Measurements from ENCODE around the gene SFTPB.
"Not testable (repeated sequence)": the region's sequence is repeated elsewhere in the genome, so short reads cannot be mapped to it uniquely, and the experiment has no call there.

Gene SFTPB

DNA sequence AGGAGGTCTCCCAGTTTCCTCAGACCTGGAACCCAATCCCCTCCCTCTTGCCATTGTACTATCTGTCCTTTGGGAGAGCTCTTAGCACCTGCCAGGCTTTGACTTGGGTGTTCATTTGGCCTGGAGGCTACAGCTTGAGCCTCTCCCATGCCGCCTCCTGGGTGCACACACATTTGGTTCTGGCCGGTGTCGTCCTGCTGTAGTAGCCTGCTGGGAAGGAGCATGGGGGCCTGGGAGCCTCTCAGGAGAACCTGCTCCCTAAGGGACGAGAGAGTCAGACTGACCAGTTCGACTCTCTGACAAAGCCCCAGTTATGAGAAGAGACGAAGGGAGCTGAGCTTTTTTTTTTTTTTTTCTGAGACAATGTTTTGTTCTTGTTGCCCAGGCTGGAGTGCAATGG, 7.4 kb upstream of the SFTPB start:
- no peak for DNase-seq (ENCODE audit: low spot score)

DNA sequence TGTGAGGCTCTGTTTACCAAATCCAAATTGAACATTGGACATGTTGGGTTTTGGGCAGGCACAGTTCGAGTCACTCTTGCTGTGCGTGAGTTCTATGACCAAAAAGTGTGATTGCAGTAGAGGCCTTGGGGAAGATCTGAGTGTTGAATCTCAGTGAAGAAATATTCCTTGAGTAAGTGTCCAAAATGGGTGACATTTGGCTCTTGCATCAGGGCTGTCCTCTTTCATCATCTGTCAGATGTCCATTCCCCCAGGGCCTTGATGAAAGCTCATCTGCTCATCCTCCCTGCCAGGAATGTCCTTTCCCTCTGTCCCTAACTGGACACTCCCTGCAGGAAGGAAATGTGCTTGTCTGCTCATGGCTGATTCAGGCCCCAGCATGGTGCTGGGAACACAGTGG, 6.4 kb upstream of the SFTPB start:
- no peak for DNase-seq (ENCODE audit: low spot score)

DNA sequence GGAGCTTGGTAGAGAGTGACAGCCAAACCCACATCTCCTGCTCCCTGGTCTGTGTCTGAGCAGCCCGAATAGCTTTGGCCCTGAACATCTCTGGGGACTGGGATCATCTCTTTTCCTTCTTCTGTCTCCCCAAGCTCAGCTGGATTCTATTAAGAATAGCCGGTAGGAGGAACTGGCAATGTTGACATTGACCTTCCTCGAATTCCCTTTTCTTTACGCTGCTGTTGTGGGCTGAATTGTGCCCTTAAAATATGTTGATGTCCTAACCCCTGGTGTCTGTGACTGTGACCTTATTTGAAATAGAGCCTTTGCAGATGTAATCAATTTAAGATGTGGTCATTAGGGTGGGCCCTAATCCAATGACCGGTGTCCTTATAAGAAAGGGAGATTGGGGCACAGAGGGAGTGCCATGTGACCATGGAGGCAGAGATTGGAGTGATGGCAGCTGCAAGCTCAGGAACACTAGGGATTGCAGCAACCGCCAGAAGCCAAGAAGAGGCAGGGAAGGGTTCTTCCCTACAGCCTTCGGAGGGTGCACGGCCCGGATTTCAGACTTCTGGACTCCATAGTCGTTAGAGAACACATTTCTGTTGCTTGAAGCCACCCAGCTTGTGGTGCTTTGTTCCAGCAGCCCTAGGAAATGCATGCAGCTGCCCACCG, 5.8 kb upstream of the SFTPB start:
- no peak for DNase-seq (ENCODE audit: low spot score)

DNA sequence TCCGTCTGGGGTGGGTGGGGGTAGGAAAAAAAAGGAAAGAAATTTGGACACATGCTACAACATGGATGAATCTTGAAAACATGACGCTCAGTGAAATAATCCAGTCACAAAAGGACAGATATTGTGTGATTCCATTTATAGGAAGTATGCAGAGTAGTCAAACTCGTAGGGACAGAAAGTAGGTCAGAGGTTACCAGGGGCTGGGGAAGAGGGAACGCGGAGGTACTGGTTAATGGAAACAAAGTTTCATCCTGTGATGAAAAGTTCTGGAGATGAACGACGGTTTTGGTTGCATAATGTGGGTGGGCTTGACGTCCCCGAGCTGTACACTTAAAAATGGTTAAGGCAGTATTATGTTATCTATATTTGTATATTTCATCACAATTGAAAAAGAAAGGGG, 4.5 kb upstream of the SFTPB start:
- no peak for DNase-seq (ENCODE audit: low spot score)

DNA sequence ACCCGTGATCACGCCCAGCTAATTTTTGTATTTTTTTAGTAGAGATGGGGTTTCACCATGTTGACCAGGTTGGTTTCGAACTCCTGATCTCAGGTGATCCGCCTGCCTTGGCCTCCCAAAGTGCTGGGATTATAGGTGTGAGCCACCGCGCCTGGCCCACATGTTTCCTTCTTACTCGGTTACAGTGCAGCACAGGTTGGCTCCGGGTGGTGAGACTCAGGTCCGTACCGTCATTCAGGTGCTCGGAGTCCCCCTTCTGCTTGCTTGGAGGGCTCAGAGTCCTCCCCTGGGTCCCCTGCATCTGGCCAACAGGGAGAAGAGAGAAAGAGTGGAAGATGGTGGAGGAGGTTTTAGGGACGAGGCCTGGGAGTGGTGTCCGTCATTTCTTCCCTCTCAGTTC, 2.4 kb upstream of the SFTPB start:
- not testable (repeated sequence) for DNase-seq (ENCODE audit: low spot score)

DNA sequence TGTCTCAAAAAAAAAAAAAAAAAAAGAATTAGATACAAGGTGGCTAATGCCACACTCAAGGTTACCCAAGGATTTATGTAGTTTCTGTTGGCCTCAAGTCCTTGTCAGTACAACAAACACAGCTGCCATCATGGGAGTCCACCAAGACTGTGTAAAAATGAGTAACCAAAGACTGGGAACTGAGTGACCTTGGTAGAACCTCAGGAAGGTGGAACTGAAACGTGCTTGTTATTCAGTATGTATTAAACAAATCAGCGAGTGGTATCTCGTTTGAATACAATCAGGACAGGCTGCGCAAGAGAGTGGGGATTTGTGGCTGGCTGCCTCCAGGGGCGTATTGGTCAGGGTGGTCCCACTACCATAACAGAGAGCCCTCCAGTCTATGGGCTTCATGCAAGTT, 1.6 kb upstream of the SFTPB start:
- DNase-seq (ENCODE audit: low spot score), result no peak

DNA sequence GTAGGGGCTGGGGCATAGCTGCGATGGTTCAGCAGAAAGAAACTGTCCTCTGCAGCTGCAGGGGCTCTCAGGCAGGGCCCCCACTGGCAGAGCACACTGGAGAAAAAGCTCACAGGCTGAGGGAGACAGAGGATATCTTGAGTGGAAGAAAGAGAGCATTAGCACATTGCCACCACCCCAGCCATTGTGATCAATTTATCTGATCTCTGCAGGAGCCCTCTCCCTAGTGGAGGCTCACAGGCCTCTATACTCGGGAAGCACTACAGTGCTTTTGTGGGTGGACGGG, 801 bp upstream of the SFTPB start:
- DNase-seq (ENCODE audit: low spot score), result no peak

DNA sequence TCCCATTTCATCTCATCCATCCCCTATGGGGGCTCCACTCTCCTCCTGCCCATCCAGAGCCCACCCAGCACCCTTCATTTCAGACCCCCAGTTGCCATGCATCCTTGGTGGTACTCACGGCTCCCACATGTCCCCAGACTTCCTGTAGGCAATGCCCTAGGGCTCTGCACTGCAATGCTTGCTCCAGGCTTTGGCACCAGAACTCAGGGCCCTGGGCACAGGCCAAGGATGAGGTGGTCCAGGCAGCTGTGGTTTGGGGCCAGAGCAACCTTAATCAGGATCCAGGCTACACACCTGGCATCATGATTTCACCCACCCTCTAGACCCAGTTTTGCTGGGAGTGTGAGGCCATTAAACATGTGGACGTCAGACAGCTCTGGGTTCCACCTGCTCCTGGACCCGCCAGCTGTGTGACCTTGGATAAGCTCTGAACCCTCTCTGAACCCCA, 414 bp downstream of the SFTPB start:
- no peak for DNase-seq (ENCODE audit: low spot score)

DNA sequence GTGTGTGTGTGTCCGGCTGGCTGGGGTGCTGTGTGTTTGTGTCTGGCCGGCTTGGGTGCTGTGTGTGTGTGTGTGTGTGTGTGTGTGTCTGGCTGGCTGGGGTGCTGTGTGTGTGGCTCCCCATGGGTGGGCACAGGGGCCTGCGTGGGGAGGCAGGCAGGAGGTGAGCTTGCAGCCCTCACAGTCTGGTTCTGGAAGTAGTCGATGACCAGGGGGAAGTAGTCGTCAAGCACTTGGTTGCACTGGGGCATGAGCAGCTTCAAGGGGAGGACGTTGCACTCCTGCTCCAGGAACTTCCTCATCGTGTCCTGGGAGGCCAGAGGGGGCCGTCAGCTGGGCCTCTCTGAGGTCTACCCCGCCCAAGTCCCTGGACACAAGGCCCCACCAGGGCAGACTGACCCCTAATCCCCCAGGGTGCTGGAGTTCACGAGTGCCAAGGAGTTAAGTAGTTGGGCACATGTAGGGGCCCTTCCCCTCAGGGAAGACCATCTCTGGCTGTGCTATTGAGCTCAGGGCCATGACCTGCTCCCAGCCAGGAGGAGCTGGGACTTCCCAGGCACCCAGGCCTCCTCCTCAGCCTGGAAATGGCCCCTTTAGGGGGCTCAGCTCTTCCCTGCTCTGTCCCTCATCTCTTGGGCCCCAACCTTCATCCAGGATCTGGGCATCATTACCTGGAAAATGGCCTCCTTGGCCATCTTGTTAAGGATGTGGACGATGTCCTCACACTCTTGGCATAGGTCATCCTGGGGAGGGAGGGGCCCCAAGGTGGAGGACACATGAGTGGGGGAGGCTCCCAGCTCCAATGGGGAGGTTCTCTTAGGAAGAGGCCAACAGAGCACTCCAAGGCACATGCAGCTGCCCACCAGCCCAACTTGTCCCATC, 1.3 kb downstream of the SFTPB start:
- no peak for DNase-seq (ENCODE audit: low spot score)

DNA sequence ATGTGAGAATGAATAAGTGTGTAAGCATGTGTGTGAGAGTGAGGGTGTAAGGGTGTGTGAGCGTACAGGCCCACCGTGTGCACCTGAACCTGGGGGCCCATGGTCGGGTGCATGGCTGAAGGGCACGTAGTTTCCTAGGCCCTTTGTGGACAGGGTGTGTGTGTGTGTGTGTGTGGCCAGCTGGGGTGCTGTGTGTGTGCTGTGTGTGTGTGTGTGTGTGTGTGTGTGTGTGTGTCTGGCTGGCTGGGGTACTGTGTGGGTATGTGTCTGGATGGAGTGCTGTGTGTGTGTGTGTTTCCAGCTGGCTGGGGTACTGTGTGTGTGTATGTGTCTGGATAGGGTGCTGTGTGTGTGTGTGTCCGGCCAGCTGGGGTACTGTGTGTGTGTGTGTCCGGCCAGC, 2.0 kb downstream of the SFTPB start:
- no peak for DNase-seq (ENCODE audit: low spot score)

DNA sequence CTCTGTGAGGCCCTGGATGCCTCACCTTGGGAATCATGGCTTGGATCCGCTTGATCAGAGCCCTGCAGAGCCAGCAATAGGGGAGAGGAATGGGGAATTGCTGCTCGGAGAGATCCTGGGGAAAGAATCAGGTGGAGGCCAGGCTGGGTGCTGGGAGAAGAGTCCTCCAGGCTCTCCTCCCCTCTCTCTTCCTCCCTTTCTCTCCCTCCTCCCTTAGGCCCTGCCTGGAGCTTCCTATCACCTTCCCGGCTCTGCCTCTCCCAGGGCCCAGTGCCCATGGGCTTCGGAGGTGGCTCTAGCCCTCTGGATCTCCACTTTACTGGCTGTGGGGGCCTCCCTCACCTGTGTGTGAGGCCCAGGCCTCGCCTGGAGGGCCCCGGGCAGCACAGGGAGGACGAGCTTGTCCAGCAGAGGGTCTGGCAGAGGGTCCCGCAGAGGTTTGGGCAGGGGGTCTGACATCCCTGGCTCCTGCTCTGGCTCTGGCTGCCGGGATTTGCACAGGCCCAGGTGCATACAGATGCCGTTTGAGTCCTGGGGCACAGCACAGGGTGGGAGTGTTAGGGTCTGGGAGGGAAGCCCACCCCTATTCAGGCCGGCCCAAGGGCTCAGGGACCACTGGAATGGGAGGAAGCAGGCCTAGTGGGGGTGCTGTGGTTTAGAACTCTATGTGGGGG, 2.6 kb downstream of the SFTPB start:
- no peak for DNase-seq (ENCODE audit: low spot score)

DNA sequence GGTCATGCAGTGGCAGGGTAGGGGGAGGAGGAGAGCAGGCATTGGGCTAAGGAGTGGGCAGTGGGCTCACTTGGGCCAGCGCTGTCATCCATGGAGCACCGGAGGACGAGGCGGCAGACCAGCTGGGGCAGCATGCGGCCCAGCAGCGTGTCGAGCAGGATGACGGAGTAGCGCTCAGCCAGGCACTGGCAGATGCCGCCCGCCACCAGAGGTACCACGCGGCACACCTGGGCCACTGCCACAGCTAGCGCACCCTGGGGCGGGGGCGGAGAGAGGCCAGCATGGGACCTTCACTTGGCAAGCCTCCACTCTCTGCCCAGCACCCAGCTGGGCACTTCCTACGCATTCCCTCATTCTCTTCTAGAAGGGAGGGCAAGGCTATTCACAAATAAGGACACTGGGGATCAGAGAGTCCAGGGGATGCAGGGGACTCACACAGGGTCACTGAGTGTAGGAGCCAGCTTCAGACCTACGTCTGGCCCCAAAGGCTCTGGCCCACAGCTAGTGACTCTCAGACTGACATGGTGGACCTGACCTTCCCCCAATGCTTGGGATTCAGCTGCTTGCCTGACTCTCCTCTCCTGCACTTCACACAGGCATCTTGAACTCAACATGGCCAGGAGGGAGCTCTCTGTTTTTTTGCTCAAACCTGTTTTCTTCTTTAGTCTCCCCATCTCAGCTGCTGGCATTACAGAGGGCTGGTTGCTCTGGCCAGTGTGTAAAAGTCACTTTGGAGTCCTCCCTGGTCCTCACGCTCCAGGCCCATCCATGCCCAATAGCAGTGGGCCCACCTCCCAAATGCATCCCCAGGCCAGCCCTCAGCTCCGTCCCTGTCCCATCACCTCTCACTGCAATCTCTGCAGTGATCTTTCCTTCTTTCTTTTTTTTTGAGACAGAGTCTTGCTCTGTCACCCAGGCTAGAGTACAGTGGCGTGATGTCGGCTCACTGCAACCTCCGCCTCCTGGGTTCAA, 4.1 kb downstream of the SFTPB start:
- no peak for DNase-seq (ENCODE audit: low spot score)

DNA sequence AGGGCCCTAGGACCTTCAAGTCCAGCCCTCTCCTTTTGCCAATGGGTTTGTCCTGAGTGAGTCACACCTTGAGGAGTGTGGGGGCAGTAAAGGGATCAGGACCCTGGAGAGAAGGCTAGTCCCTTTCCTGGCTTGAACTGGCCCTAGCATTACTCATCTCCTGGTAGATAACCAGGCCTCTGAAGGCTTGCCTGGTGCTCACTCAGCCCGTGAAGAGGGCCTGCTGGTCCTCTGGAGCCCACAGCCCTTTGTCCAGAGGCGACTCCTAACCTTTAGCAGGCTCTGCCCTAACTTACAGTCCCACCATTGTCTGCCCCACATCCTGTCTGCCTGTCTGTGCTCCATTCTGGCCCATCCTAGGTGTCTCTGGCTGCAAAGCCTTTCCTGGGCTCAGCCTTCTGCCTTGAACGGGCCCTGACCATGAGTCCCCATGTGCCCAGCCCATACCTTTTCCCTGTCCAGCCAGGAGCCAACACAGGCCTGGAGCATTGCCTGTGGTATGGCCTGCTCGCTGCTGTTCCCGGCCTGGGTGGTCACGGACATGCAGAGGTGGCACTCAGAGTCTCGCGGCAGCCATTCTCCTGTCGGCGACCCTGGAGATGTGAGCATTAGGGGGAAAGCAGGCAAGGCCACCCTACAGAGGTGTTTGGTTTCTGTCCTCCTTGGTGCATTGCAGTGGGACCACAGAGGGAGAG, 5.0 kb downstream of the SFTPB start:
- DNase-seq (ENCODE audit: low spot score), result peak; percentile 72

DNA sequence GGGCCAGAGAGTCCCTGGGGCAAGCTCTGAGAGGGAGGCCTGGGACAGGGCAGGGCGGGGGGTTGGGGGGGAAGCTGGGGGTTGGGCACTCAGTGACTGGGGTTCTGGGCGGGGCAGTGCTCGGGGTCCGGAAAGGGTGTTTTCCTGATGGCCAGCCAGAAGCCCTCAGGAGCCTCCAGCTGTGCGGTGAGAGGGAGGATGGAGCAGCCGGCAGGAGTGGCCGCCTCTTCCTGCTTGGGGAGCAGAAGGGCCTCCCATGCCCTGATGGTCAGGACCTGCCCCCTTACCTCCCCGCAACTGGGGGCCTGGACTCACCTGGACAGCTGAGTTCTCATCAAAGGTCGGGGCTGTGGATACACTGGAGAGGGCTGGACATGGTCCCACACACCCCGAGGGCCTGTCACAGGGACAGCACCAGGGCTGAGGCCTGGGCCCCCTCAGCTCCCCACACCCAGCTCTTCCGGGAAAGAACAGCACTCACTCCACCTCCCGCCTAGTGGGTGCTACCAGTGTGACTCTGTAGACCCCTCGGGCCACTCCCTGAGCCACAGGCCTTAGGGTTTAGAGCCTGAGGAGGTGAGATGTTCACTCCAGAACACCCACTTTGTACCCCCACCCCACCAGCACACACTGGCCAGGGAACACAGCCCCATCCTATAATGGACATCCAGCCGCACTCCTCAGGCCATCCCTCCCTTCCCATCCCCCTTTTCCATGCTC, 6.7 kb downstream of the SFTPB start:
- DNase-seq (ENCODE audit: low spot score), result no peak

DNA sequence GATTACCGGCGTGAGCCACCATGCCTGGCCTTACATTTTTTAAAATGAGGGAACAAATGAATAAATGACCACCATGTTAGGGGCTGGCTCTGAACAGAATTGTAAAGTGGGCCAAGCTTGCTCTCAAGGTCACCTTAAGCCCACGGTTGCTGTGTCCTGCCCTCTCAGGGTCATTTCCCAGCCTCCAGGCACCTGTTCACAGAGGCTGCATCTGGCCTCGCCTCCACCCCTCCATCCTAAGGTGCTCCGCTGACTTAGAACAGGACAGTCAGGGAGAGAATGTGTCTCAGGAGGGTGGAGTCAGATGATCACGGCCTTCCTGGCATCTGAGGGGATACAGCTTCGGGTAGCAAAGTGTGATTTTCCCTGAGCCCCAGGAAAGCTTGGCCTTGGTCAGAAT, 7.3 kb downstream of the SFTPB start:
- no peak for DNase-seq (ENCODE audit: low spot score)

DNA sequence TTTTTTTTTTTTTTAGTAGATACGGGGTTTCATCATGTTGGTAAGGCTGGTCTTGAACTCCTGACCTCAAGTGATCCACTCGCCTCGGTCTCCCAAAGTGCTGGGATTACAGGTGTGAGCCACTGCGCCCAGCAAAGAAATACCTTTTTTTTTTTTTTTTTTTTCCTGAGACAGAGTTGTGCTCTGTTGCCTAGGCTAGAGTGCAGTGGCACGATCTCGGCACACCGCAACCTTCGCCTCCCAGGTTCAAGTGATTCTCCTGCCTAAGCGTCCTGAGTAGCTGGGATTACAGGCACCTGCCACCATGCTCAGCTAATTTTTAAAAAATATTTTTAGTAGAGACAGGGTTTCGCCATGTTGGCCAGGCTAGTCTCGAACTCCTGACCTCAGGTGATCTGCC, 7.7 kb downstream of the SFTPB start:
- DNase-seq (ENCODE audit: low spot score), result not testable (repeated sequence)

DNA sequence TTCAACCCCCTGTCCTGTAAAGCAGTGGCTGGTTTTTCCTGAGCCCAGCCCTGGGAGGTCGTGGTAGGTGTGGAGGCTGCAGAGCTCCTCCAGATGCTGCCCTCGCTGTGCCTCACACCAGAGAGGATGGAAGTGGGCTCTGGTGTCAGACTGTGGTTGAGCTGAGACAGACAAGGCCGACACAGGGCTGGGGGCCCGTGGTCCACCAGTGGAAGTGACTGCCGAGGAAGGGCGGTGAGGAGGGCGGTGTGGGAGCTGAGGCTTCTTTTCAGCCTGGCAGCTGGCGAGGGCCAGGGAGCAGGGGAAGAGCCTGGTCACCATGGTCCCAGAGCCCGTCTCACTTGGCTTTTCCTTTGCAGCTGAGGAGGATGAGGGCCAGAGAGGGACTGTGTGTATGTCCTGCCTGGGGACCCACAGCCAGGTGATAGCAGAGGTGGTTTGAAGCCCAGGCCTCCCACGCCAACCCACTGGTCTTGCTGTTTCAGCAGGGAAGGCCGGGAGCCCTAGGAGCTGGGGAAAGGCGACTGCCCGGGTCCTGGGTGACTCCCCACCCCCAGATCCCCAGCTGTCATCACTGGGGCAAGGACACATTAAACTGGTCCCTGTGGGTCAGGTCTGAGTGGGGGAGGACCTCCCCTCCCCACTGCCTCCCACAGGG, 8.5 kb downstream of the SFTPB start:
- DNase-seq (ENCODE audit: low spot score), result no peak

DNA sequence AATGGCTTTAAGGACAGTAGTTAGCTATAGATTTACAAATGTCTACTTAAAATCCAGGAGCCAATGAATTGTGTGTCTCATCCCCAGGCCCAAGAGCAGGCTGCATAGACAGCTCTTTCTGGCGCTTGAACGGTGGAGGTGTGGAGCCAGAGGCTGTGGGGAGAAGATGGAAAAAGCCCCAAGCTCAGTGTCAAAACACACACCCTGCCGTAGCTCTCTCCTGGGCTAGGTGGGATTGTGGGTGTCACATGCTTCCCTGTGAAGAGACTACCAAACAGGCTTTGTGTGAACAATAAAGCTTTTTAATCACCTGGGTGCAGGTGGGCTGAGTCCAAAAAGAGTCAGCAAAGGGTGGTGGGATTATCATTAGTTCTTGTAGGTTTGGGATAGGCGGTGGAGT, 10.6 kb downstream of the SFTPB start:
- not testable (repeated sequence) for DNase-seq (ENCODE audit: low spot score)

DNA sequence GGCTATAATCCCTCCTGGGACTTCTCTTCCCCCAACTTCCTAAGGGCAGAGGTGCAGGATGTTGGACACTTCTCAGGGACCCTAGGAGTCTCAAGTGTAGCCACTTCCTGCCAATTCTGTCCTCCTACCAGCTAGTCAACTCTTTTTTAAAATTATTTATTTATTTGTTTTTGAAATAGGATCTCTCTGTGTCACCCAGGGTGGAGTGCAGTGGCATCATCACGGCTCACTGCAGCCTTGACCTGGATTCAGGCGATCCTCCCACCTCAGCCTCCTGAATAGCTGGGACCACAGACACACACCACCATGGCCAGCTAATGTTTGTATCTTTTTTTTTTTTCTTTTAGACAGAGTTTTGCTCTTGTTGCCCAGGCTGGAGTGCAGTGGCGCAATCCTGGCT, 11.5 kb downstream of the SFTPB start:
- no peak for DNase-seq (ENCODE audit: low spot score)

DNA sequence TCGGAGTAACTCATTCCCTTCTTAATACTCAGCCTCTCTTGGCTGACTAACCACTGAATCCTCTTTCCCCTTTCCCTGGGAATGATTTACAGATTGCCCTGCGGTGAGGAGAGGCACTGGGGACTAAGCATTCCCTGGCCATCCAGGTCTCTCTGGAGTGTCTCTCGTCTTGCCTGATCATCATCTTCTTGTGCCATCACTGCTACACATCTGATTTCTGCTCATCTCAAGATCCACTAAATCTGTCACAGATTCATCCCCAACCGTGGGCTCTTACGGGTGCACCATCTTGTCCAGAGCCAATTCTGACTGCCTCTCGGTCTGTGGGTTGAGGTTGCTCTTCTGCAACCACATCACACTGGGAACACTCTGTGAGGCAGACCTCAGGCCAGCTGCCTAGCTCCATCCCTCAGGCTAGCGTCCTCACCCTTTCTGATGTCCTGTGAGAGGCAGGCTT, 12.0 kb downstream of the SFTPB start:
- DNase-seq (ENCODE audit: low spot score), result no peak

Data from RKO (cell line).